CD4-positive, alpha-beta T cell treated with Interleukin-4 for 1 hour (primary cell): ENCODE data around the gene VRTN.
"Not testable (repeated sequence)": the region's sequence is repeated elsewhere in the genome, so short reads cannot be mapped to it uniquely, and the experiment has no call there.

Experiments
- DNase-seq, 2 donors: peaks; one replicate each; pipeline ENCODE4 v3.0.0-alpha.2; 2020 to 2022

VRTN gene

GRCh38 chr14:74349757-74350156 lies 1.5 kb downstream of the VRTN start:
- DNase-seq = no peak

DNA sequence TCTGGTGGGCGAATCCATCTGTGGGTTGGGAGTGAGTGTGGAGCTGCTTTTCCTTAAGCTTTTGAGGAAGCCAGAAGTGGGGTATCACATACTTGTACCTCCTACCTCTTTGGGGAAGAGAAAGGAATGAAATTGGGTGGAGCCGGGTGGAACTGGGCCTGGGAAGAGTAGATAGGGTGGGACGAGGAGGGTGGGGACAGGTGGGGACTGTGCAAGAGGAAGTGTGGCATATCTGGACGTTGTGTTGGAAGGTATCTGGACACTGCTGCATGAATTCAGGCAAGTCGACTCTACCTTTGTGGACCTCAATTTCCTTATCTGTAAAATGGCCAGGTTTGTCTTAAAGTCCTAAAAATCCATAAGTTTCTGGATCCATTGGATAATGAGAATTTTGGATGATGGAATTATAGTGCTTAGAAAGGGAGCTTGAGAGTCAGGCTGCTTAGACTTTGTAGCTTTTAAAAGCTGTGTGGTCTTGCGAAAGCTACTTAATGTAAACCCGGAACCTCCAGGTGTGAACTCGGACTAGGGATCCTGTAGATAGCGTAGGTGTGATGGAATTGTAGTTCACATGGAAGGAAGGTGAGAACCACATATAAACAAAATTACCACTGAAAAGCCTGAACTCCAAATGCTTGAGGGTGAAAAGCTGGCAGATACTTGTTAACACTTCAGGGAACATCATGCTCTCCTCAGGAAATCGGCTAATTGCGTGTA lies 2.1 kb downstream of the VRTN start:
- no peak for DNase-seq

GRCh38 chr14:74350928-74351323 lies 2.7 kb downstream of the VRTN start:
- no peak for DNase-seq

DNA sequence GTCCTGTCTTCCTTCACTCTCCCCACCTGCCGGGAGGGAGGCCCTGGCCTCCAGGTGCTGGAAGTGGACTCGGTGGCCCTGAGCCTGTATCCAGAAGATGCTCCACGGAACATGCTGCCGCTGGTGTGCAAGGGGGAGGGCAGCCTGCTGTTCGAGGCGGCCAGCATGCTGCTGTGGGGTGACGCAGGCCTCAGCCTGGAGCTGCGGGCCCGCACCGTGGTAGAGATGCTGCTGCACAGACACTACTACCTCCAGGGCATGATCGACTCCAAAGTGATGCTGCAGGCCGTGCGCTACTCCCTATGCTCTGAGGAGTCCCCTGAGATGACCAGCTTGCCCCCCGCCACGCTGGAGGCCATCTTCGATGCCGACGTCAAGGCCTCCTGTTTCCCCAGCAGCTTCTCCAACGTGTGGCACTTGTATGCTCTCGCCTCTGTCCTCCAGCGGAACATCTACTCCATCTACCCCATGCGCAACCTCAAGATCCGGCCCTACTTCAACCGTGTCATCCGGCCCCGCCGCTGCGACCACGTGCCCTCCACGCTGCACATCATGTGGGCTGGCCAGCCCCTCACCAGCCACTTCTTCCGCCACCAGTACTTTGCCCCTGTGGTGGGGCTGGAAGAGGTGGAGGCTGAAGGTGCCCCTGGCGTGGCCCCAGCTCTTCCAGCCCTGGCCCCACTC lies 8.8 kb downstream of the VRTN start:
- no peak for DNase-seq

GRCh38 chr14:74357585-74357984 lies 9.3 kb downstream of the VRTN start:
- DNase-seq = no peak

DNA sequence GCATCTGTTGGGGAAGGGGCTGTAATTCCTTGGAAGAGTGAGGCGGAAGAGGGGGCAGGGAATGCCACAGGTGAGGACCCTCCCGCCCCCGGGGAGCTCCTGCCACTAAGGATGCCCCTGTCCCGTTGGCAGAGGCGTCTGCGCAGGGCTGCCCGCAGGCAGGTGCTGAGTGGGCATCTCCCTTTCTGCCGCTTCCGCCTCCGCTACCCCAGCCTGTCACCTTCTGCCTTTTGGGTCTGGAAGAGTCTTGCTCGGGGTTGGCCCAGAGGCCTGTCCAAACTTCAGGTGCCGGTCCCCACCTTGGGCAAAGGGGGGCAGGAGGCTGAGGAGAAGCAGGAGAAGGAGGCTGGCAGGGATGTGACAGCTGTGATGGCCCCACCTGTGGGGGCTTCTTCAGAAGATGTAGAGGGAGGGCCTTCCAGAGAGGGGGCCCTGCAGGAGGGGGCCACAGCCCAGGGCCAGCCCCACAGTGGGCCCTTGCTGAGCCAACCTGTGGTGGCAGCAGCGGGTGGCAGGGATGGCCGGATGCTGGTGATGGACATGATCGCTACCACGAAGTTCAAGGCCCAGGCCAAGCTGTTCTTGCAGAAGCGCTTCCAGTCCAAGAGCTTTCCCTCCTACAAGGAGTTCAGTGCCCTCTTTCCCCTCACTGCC lies 10.0 kb downstream of the VRTN start:
- no peak for DNase-seq

DNA sequence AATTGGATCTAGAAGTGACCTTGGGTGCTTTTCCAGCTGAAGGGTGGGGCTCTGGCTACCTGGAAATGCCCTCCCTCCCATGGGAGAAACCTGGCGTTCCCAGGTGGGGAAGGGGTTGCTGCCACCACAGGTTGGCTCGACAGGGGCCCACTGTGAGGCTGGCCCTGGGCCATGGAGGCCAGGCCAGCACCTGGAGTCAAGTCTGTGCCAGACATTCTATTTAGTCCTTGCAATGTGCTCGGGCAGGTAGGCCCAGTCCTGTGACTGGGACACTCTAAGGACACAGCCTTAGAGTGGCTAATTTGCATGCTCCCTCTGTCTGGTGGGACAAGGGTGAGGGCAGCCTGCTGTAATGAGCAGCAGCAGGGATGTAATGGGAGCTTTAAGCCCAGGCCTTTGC lies 11.9 kb downstream of the VRTN start:
- no peak for DNase-seq

DNA sequence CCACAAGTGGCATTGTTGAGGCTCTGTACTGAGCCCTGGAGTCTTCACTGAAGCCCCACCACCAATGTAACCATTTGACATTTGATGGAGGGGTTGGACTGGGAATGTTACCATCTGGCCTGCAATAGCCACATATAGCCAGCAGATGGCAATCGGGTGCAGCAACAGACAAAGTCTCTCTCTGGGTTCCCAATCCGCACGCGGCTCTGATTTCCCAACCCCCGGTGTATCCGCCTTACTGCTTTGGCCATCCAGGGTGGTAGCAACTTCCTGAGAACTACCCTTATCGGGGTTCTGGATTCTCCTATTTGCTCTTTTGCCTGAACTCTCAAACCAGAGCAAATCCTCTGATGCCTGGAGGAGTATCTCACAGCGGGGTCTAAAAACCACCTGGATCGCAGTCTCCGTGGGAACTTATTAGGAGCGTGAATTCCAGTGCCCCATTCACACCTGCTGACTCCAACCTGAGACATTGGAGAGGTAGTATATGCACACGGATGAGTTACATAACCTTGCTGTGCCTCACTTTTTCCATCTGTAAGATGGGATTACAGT lies 14.2 kb downstream of the VRTN start:
- peak; percentile 63 to 70 for DNase-seq

DNA sequence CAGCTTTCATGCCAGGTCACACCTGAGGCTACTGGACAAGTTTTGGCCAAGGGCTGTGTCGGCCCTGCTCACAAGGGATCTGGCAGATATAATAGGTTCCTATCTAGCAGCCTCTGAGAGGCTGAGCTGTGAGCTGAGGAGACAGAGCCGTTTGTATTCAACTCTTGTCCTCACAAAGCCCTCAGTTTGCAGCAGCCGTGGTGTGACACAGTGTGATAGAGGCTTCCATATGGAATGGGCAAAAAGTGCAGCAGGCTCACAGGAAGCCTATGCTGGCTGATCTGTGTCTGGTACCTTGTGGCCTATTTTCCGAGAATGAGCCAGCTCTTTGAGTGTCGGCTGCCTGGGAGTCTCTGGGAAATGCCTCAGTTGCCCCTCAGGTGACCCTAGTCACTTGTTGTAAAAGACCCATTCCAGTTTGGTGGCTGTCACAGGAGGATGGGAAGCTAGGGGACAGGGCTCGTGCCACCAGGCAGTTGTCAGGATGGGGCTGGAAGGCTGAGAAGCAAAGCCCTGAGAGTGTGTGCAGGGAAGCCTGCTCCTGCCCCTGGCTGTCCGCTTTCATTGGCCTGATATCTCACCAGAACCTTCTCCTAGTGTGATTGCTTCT lies 16.1 kb downstream of the VRTN start:
- no peak for DNase-seq

DNA sequence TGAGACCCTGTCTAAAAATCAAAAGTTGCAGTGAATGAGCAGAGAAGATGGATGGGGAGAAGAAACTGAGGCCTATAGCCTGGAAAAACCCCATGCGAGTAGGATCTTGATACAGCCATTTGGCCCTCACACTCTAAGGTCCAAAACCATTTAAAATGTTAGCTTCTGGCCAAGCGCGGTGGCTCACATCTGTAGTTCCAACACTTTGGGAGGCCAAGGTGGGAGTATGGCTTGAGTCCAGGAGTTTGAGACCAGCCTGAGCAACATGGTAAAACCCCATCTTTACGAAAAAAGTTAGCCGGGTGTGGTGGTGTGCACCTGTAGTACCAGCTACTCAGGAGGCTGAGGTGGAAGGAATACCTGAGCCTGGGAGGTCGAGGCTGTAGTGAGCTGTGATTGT lies 19.8 kb downstream of the VRTN start:
- DNase-seq = no peak

DNA sequence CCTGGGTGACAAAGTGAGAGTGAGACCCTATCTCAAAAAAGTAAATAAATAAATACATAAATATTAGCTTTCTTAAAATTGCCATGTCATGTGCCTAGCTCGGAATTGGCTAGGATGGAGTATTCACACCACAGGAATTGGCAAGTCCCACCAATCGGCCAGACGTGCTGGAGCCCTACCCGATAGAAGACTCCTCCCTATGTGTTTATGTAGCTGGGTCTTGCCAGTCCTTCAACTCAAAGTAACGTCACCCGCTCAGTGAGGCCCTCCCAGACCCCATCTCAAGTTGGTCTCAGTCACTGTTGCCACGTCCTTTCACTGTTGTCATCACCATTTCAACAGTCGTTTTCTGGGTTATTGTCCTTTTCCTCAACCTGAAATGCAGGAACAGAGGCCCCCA lies 20.2 kb downstream of the VRTN start:
- DNase-seq = no peak

DNA sequence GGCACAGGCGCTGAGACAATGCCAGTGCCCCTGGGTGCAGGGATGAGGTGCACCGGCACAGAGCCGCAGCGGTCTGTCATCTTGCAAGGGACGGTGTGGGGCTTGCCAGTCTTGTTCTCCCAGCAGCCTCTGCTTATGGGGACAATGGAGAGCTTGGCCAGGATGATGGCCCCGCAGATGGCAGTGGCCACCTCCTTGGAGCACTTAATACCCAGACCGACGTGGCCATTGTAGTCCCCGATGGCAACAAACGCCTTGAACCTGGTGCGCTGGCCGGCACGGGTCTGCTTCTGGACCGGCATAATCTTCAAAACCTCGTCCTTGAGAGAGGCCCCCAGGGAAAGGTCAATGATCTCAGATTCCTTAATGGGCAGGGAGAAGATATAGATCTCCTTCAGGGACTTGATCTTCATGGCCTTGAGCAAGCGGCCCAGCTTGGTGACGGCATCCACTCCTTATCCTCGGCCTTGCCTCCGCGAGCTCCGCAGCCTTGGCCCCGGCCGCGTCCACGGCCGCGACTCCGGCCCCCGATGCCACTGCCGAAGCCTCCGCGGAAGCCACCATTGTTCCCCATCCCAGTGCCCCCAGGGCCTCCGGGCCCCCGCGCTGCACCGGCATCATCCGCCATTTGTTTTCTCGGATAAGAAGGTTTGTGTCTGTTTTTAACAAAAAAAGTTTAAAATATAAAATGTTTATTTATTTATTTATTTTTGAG lies 29.9 kb downstream of the VRTN start:
- DNase-seq = no peak

DNA sequence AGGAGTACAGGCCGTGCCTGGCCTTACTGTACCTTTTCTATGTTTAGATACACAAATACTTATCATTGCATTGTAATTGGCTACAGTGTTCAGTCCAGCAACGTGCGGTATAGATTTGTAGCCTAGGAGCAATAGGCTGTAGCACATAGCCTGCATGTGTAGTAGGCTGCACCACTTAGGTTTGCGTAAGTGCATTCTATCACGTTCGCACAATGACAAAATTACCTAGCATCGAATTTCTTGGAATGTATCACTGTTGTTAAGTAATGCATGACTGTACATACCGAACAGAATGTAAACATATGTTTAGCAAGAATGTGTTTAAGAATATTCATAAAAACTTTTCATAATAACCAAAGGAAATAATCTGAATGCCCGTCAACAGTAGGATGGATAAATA lies 31.9 kb downstream of the VRTN start:
- DNase-seq = no peak

DNA sequence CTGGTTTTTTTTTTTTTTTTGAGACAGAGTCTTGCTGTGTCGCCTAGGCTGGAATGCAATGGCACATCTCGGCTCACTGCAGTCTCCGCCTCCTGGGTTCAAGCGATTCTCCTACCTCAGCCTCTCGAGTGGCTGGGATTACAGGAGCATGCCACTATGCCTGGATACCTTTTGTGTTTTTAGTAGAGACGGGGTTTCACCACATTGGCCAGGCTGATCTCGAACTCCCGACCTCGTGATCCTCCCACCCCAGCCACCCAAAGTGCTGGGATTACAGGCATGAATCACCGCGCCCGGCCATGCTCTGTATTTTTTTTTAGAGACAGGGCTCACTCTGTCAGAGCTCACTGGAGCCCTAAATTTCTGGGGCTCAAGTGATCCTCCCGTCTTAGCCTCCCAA lies 32.6 kb downstream of the VRTN start:
- no peak for DNase-seq

DNA sequence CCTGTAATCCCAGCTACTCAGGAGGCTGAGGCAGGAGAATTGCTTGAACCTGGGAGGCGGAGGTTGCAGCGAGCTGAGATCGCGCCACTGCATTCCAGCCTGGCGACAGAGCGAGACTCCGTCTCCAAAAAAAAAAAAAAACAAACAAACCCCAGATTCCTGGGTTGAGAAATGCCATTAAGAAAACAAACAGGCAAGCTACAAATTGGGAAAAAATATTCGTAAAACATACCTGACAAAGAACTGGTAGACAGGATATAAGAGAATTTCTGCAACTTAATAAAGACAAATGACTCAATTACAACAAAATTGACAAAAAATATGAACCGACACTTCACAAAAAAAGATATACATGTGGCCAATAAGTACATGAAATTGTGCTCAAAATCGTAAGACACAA lies 33.3 kb downstream of the VRTN start:
- DNase-seq = not testable (repeated sequence)

DNA sequence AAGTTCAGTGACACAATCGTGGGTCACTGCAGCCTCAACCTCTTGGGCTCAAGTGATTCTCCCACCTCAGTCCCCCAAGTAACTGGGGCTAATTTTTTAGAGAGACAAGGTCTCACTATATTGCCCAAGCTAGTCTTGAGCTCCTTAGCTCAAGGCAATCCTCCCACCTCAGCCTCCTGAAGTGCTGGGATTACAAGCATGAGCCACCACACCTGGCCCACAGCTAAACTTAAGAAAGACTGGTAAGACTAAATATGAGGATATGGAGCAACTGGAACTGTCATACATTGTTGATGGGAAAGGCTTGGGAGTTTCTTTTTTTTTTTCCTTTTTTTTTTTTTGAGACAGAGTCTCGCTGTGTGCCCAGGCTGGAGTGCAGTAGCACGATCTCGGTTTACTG lies 34.0 kb downstream of the VRTN start:
- no peak for DNase-seq

GRCh38 chr14:74389980-74390379 lies 41.7 kb downstream of the VRTN start:
- no peak for DNase-seq

GRCh38 chr14:74390505-74390904 lies 42.2 kb downstream of the VRTN start:
- not testable (repeated sequence) for DNase-seq

DNA sequence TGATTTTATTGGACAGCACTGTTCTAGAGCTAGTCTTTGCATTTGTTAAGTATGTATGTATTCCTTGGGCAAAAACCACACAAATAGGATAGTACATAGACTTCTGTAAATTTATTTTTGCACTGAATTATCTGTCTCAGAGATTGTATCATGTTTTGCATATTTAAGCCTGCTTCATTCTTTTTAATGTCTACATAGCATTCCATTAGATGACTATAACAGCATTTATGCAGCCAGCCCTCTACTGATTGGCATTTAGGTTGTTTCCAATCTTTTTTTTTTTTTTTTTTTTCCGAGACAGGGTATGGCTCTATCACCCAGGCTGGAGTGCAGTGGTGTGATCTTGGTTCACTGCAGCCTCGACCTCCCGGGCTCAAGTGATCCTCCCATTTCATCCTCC lies 43.2 kb downstream of the VRTN start:
- DNase-seq = no peak

GRCh38 chr14:74392616-74393570 lies 44.6 kb downstream of the VRTN start:
- no peak for DNase-seq

GRCh38 chr14:74394549-74394948 lies 46.3 kb downstream of the VRTN start:
- no peak for DNase-seq

DNA sequence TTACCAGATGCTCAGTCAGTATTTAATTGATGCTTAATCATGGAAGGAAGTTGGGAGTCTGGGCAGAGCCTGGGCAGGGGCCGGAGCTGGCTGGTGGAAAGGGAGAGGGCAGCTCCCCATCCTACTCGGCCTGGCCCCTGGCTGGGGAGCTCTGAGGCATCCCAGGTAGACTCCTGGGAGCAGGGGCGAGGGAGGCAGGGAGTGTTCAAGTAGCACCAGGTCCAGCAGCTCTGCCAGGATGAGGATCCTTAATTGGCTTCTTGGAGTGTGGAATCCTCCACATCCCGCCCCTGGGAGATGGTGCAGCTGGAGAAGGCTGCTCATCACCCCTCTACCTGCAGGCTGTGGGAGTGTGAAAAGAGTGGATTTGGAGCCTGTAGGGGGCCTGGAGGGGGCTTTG lies 46.8 kb downstream of the VRTN start:
- no peak for DNase-seq
